GM19452 (cell line): ENCODE results near the gene LRP8.

ENCODE experiments used
- ATAC-seq: cut with Tn5 transposase; IDR thresholded peaks from one replicate; pipeline ENCODE4 v1.9.1; 2021; ENCODE audit not compliant: unreplicated experiment

Gene LRP8

DNA sequence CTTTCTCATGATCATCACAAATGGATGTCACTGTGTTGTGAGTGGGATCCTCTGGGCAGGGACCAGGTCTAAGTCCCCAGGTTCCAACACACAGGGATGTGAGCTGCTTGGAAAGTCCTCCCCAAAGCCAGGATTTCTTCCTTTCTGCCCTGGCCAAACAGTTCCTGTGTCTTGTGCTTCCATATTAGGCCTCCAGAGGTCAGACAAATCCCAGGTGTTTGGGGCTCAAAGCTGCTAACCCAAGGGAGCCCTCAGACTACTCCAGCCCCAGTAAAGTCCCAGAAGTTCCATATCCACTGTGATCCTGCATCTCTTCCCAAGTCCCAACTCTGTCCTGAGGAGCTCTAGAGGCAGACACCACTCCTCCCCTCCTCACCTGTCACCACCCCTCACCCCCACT, 61.8 kb downstream of the LRP8 start:
- no peak for ATAC-seq

DNA sequence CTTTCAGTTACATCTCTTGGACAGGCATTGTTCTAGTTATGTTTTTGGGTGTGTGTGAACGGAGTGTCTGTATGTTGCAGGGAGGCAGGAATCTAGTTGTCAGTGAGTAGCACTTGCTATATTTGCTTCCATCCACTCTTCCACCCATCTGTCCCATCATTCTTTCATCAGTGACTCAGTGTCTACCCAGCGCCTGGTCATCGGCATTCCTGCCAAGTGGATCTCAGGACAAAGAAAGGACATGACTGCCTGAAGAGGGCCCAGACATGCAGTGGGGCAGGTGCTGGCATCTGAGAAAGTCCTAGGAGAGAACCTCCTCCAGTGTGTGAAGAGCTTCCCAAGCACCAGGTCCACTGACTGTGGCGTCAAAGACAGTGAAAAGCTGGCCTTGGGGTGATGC, 62.3 kb downstream of the LRP8 start:
- no peak for ATAC-seq

DNA sequence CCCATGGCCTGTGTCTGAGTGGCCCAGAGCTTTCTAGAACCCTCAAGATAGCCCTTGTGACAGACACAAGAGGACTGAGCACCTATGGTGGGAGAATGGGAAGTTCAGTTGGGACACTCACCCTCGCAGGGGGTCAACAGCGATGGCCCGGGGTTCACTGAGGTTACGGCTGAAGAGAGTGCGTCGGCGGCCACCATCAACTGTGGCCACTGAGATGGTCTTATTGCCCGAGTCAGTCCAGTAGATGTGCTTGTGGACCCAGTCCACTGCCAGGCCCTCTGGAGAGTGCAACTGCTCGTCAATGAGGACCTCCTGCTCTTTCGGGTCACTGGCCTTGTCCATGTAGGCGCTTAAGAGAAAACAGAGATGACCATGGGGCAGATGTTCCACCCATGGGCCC, 63.8 kb downstream of the LRP8 start:
- ATAC-seq: no peak

DNA sequence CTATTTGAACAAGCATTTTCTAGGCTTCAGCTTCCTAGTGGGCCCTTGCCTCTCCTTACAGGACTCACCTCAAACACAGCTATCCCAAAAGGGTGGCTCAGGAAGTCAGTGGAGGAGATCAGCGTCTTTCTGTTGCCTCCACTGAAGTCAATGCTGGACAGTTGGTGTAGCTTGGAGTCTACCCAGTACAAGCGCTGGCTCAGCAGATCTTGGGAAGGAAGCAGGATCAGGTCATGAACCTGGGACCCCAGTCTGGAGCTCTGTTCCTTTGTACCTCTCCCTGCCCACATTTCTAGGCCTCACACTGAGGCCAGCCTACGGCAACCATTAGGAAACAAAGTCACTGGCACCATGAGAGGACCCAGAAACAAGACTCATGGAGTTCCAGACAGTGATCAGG, 65.9 kb downstream of the LRP8 start:
- no peak for ATAC-seq

DNA sequence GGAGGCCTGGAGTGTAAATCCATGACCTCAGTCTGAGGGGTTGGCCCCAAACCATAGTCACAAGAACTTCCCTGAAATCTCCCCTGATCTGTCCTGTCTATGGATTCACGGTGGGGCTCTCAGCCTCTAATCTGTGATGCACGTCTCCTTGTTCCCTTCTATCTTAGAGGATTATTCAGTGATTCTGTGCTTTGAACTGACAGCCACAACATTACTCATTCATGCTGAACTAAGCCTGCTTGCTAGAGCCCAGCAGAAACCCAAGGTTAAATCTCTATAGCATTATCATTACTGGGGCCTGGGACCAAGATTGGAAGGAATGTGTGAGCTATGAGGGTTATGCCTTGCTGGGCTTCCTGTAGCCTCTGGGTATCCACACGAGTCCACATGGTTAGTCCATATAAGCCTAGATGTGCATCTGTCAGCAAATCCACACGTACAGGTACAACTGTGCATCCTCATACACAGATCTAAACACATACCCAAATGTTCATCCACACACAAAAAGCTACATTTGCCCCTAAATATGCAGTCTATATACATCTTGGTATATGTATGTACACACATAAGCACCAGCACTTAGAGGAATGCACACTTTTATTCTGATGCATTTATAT, 67.1 kb downstream of the LRP8 start:
- no peak for ATAC-seq

DNA sequence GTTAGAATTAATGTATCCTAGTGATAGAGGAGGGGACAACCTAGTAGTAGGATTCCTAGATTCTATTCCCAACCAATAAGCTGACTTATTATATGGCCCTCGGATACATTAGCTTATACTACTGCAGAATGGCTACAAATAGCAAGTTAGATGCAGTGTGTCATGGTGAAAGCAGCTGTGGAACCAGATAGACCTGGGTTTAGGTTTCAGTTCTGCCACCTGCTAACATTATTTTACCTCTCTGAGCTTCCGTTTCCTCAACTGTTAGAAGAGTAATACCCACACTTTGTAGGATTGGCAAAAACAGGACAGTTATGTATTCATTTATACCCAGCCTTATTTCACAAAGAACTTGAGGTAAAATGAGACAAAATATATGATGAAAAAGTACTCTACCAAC, 67.9 kb downstream of the LRP8 start:
- no peak for ATAC-seq

DNA sequence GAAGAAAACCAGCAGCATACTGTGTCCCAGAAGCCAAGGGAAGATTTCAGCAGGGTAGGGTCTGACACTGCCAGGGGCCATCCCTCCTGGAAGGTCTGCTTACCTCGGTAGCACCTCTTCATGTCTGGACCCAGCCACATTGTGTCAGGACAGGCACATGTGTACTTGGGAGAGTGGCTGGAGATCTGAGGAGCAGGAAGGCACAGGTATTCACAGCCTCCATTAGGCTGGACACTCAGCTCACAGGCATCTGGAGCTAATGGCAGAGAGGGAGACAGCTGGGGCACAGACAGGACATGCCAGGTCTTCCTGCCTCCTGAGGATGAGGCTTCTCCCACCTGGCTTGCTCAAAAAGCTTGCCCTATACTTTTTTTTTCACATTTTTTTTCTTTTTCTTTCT, 69.7 kb downstream of the LRP8 start:
- no peak for ATAC-seq

DNA sequence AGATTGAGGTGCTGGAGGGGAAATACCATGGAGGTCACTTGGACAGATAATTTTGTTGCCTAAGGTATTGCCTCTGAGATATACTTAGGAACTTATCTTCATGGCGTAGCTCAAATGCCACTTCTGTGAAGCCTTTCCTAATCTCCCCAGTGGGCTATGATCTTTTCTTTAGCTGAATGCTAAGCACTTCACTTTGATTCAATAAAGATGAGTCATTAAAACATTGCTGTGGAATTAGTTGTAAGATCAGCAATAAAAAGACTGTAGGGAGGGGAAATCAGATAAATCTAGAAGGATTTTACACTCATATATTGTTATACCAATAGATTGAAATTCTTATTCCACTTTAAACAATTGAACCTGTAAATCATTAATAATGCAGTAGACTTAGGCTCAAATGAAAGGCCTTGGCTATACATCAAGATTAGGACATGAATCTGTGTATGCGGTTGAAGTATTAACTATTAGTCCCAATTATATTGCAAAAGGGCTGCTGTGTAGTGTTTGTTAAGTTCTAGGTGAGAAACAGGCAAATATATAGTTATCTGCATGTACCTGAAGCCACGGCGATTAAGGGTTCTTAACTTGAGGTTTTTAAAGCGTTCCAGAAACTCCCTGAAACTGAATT, 70.3 kb downstream of the LRP8 start:
- ATAC-seq: no peak

DNA sequence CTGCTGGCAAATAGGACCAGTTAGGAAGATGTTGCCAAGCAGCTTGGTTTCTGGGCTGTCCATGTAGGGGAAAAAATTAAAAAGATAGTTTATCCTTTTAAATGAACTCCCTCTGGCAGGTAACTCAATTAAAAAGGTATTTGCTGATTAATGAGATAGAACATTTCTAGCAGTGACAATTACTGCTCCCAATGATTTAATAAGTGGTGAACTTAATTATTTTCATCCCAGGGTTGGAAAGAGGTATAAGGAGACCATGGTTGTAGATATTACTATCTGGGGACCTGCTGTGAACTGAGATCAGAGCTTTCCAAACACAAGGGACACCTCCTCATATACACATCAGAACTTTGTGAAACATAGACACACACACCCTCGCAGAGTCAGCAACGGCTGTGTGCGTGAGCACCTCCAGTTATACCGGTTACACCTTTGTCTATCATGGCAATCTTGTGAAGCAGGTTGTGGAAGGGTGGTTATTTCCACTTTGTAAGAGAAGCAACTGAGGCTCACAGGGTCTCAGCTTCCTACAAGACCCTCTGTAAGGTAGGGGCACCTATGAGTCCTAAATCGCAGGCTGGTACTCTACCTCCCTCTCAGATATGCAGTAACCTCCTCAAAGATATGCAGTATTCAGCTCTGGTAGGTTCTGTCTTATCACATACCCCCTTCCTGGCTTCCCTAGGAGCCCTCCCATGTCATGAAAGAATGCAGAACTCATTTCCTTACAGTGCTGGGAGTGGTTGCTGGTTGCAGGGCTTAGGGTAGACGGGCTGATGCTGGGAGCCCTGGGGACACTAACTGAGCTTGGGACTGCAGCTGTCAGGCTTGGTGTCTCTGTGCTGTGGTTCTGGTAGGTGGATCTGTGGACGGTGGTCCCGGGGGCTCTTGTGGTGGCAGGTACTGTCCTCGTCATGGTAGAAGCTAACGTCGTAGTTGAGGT, 71.1 kb downstream of the LRP8 start:
- ATAC-seq: no peak

DNA sequence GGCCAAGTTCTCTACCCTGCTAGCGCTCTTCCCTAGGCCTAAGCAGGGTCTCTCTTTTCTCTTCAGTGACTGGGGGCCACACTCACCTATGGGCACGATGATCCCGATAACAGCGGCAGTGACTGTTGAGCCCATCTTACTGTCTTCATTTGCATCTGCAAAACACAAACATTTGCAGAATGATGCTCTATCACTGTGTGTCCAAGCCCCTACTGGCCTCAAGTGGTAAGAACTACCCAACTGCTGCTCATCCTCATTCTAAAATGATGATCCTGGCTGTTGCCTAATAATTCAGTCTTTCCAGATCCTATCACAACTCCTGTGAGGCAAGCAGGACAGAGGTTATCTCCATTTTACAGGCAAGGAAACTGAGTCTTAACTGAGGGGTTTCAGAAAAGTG, 72.8 kb downstream of the LRP8 start:
- ATAC-seq: no peak

DNA sequence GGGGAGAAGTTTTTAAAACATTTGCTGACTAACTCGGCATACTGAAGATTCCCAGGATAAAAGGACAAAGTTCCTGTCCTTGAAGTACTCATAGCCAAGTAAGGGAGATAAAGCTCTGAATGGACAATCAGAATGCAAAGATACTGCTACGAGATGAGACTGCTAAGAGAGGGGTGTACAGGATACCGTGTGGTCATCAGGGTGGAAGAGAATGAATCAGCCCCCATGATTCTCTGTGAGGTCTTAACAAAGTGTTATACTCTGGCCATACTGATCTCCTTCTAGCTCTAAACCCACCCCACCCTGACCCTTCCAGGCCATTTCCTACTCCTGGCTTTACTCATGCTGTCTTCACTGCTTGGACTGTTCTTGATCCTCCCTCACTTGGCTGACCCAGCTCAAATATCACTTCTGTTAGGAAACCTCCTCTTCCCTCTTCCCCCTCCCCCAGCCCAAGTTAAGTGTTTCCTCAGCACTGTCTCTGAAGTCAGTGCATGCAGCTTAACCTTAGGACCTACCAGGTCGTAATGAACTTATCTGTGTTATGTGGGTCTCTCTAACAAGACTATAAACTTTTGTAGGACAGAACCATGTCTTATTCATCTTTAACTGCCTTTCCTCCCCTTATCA, 73.7 kb downstream of the LRP8 start:
- no peak for ATAC-seq

DNA sequence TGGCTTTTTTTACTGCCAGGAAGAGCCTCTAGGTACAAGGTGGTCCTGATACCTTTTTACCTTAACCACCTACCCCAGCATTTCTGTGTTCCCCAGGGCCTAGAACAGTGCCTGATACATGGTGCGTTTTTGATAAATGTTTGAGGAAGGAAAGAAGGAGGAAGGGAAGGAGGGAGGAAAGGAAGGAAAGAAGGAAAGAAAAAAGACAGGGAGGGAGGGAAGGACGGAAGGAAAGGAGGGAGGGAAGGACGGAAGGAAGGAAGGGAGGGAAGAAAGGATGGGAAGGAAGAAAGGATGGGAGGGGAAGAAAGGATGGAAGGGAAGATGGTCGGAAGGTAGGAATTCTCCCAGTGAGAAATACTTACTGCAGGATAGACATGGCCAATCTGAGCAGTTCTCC, 77.5 kb downstream of the LRP8 start:
- no peak for ATAC-seq

DNA sequence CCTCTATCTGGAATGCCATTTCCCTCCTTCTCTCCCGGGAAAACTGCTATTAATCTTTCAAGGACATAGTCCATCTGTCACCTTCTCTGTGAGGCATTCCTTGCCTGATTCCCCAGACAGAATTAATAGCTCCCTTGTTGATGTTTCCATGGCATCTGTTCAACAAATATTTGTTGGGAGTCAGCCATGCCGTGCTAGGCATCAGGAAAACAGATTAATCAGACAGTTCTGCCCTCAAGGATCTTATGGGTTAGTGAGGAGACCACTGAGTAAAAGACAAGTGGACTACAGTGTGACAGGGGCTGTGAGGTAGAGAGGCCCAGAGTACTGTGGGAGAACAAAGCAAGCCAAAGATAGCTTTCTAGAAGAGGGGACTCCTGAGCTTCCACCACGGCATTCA, 78.2 kb downstream of the LRP8 start:
- no peak for ATAC-seq

DNA sequence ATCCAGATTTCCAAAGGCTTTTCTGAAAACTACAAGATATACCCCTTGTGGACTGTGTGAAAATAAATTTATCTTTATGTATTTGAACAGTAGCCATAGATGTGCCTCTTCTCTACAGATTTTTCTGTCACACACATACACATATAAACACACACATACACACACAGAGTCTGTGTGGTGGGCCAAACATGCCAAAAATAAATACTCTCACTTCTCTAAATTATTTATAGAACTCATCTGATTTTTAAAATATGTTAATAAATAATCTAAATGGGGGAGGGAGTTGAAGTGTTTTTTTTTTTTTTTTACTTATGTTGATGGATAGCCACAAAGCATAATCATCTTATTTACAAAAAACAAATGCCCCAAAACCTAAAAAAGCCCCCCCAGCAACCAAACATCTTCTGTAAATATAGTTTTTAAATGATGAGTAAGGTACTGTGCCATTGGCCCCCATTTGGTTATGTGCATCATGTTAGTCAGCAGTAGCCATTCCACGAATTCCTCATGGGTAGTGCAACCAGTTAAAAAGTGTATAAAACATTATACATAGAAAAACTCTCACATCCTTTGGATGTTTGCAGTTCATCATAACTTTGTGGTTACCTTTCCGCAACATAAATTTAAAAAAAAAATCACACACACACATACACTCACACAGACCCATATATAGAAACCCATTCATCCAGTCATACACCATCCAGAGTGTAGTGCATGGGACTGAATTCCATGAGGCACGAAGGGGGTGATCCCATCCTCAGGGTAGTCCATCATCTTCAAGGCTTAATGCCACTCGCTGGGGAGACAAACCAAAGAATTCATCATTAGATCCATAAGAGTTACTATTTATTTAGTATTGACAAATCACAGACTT, 81.4 kb downstream of the LRP8 start:
- ATAC-seq: no peak

DNA sequence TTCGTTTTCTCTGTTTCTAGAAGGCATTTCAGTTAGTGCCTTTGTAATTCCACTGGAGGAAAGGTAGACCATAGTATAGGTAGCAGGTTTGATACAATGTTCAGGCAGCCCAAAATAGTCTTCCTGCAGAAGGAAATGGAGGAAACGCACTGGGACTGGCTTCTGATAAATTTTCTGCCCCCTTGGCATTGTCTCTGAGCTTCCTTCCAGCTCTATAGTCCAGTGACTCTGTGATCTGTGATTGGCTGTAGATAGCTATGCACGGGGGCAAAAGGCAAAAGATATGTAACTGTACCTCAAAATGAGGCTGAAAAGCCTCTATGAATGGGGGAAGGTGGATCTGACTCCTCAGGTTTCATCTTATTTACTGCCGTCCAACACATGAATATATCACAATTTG, 83.7 kb downstream of the LRP8 start:
- no peak for ATAC-seq

DNA sequence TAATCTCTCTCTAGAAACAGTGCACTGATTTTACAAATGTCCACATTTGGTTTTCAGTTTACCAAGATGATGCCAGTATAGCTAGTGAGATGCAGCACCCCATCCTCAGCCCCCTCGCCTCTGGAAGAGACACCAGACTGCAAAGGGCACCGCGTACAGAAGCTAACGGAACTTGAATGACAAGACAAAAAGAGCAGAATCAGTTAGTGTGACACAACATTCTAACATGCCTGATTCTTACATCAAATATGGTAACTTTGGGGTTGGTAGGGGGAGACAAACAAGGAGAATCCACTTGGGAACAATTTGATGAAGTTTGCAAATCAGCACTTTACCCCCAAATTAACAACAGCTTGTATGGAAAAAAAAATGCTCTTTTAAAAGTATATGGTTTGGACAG, 85.5 kb downstream of the LRP8 start:
- no peak for ATAC-seq

DNA sequence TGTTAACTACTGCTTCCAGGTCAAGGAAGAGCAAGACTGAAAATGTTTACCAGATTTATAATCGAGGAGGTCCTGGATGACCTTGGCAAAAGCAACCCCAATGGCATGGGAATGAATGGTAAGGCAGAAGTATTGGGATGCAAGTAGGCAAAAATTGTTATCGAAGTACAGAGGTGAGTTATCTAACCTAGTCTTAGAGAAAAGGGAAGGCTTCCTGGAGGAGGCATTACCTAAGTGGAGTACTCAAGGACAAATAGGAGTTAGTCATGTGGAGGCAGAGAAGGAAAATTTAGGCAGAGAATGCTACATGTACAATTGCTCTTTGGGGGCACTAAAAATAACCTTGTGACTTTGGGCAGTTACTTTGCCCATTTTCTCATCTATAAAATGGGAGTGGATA, 86.0 kb downstream of the LRP8 start:
- no peak for ATAC-seq

DNA sequence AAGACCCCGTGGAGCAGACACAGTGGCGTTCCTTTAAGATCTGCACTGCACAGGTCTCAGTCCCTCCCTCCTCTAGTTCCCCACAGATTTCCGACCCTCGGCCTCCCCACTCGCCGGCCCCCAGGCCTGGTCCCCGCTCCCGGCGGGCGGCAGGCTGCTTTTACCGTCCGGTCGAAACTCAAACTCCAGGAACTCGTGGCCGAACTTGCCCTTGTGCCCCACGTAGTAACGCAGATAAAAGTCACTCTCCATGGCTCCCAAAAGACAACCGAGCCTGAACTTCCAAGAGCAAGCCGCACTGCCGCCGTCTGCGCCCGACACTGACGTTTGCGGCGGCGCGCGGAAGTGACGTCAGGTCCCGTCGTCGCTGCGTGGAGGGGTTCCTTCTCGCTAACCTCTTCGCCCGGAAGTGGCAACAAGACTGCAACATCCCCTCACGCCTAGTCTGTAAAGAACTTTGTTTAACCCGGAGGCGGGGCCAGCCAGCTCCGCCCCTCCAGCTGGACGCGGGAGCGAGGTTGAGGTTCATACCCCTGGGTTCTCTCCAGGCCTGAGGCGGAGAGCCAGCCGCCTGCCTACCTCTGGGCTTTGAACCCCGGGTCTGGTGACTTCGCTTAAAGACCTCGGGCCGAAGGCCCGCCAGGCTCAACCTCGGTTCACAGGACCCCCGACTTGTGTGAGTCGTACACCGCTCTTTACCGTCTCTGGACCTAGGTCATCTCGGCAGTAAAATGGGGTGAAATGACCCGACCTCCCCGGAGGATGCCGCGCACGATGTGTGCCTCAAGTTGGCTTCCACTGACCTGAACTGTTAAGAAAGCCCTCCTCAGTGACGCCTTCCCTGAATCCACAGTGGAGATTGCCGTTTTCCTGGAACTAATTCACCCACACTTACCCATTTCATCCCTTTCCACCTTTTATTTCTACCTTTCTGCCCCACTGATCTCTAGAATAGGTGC, 89.4 kb downstream of the LRP8 start, which contains the start of gene MAGOH:
Gene MAGOH (minus strand): TSS at position 322 of the 959 bp plus-strand sequence. CDS start 70 bp downstream, at position 252.
- peak; percentile 97 for ATAC-seq

DNA sequence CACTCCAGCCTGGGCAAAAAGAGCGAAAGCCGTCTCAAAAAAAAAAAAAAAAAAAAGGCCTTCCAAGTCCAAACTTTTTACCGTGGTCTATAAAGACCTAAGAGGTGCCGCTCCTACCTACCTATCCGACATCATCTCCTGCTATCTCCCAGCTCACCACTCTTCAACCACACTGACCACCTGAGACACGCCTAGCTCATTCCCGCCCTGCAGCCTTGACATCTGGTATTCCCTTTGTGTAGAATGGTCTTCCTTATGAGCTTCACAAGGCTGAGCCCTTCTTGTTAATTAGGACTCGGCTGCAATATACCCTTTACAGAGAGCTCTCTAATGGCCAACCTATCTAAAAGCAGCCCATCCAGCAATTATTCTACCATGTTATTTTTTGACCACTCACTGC, 90.2 kb downstream of the LRP8 start:
- ATAC-seq: no peak

DNA sequence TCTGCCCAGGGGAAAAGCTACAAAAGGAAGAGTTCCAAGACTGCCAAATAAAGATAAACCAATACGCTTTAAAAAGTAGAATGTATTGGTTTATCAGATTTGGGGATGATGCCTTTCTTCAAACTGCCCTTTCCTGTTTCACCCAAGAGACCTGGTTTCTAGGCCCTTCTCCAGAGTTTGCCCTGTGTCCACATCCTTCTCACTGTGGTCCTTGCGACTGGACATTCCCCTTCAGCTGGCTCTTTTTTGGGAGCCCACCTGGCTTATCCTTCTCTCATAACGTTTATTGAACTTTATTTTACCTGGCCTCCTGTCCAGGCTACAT, 106.9 kb downstream of the LRP8 start:
- ATAC-seq: no peak
